HG02642 (cell line): ENCODE data around the gene HEPACAM.

Experiments
- ATAC-seq: cut with Tn5 transposase; IDR thresholded peaks from one replicate; pipeline ENCODE4 v1.9.1; 2021; ENCODE audit warnings: mild to moderate bottlenecking; ENCODE audit not compliant: unreplicated experiment, poor library complexity

HEPACAM gene

DNA sequence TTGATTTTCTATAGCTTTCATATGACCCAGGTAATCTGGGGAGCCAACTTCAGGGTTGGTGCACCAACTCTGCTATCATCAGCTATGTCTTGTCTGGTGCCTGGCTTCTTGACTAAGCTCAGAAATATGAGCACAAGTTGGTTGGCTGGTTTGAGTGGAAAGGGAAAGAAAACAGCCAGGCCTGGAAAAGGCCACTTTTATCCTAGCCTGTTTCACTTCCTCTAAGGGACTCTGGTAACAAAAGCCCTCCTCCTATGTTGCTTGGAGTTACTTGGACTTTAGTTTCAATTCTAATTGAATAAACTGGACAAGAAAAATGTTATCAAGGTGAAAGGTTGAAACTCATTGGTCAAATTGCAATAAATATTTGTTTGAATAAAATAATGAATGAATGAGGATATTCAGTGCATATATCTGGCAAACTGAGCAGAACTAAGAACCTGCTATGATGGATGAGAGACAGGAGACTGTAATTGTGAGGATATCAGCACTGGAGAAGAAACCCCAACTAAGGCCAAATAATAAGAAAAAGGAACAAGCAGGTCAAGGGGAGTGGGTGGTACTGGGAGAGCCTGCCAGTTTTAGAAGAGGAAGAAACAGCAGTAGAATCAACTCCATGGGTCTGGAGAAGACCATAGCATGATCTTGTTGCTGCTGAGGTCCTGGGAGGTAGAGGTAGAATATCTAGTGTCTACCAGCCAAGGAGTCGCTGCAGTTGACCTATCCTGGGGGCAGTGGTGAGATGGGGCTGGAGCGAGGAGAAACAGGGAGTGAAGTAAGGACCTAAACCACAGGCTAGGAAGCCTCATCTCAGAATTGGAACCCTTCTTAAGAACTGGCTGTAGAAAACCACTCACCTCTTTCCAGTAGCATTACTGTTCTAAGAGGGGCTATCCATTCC, 46.4 kb downstream of the HEPACAM start:
- no peak for ATAC-seq

DNA sequence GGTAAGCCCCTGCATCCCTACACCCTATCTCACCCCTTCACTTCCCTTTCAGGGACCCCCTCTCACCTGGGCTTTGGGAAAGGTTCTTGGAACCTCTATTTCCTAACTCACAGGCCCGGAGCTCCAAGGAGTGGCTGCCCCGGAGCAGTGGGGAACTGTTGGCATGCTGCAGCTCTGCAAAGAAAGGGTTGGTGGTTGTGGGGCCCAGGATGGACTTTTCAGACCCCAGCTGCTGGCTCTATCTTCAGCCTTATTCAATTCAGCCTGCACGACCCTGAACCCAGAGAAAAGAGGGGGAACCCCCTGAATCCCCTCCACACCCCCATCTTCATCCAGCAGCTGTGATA, 48.2 kb downstream of the HEPACAM start:
- no peak for ATAC-seq

DNA sequence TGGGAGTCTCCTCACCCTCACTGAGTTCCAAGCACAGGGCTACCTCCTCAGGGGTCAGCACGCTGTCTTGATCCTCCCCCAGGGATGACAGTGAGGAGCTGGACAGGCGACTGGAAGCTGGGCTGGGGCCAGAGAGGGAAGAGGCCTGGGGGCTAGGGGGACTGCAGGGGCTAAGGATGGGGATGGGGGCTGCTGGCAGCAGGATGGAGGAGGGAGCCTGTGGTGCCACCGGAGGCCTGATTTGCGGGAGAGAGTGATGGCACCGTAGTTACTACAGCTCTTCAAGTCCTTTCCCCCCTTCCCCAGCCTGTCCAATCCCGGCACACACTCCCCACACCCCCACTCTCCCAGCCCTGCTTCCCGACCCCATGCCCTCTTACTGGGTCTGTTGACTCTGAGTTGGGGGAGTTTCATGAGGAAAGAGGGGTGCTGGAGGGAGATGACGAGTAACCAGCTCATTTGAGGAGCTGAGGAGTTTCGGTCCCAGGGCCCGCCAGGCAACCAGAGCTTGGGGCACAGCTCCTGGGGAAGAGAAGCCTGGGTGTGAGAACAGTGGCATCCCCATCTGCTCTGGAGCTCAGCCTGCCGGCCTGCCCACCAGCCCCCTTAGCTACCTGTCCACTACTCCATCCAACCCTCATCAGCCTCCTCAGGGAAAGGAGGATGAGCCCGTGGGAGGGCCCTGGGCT, 48.7 kb downstream of the HEPACAM start:
- no peak for ATAC-seq

GRCh38 chr11:124886476-124886875, 49.4 kb downstream of the HEPACAM start:
- ATAC-seq = no peak

GRCh38 chr11:124884869-124885479, 50.9 kb downstream of the HEPACAM start:
- ATAC-seq = no peak

DNA sequence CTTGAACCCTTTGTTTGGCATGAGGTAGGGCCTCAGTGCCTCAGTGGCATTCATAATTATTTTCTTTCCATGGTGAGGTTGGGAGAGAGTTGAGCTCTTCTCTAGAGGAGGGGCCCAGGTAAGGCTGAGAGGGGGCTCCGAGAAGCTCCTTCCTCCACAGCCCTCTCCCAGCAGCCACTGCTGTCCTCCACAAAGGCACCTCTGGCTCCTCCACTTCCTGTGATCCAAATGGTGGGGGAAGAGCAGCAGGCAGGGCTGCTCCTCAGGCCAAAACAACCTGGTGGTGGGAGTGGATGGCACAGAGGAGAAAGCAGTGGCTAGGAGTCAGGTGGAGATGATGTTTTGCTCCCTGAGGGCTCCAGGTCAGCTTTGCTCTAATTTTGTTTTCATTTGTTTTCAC, 51.5 kb downstream of the HEPACAM start:
- ATAC-seq = no peak

DNA sequence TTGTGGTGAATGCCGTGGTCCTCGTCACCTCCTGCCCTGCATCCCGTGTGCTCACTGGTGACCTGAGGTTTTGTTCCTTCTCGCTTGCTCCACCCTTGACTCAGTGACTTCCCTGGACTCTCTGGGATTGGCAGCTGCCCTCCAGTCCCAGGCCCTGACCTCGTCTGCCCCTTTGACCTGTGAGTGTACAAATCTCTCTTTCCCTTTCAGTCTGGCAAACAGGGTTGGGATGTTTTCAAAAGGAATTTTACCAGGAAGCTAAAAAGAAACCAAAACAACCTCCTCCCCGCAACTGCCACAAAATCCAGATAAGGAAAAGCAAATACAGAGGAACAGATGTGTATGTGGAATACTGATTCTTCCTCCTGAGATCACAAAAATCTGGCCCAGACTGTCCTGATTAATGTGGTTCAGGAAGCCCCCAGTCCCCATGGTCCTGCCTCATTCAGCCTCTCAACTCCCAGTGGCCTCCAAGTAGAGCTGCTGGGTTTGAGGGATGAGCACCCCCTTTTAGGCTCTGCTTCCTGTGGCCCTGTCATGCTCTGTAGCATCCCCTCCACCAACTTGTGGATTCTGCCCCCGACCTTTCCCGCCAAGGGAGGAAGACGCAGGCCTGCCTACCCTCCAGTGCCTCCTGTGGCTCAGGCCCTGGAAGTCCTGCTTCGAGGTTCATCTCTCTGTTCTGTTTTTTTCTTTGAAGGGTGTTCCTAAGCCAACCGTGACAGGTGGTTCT, 53.3 kb downstream of the HEPACAM start:
- no peak for ATAC-seq

GRCh38 chr11:124880958-124881357, 54.9 kb downstream of the HEPACAM start:
- ATAC-seq = no peak

- ATAC-seq = no peak
Measured at GRCh38 chr11:124880290-124880611, 55.6 kb downstream of the HEPACAM start.

DNA sequence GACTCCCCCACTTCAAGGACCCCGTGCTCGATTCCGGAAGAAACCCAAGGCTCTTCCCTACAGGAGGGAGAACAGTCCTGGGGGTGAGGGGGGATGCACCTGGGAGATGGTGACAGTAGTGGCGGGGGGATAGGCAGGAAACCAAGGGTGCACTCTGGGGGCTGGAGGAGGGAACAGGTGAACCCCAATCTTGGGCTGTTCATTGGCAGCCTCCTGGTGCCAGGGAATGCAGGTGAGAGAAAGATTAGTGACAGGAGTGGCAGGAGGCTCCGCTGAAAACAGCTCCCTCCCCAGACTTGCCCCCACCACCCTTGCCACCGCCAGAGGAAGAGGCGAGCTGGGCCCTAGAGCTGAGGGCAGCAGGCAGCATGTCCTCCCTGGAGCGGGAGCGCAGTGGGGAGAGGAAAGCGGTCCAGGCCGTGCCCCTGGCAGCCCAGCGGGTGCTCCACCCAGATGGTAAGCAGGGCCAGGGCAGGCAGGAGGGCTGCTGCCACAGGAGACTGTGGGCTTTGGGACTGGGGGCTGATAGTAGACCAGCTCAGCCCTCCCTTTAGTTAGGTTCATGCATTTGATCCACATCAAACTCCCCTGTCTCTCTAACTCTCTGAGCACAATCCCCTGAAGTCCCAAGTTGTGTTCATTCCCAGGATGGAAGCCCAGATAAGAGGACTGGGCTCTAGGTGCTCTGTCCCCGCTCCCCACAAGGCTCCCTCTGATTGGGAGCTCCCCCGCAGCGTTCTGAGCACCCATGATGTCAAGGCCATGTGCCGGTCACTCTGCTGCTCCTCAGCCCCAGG, 56.2 kb downstream of the HEPACAM start:
- no peak for ATAC-seq

DNA sequence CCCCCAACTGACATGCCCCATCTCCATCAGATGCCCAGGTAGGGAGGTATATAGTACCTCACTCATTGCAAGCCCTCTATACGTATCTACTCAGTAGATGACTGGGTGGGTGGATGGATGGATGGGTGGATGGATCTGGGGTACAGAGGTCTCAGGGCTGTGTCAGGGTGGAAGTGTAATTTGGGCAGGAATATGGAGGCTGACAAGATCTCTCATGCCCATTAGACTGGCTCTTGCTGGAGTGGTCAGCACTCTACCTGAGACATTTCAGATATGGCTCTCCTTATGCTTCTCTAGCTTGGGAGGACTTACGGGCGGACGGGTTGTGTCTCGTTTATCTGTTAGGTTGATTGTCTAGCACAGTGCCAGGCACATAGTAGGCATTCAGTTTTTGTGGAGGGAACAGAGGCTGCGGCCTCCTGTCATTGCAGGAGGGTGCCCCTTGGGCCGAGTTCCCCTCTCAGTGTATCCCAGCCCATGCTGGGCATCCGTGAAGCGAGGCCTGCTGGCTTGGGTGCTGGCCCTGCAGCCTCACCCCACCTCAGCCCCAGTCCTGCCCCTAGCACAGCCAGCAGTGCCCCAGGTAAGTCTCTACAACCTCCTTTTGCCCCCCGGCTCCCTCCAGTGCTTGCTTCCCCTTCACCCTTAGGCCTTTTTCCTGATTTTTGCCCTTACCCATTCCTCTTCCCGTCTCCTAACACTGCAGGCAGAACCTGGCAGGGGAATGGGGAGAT, 56.9 kb downstream of the HEPACAM start:
- ATAC-seq = no peak

- no peak for ATAC-seq
Measured at GRCh38 chr11:124877910-124878758, 57.7 kb downstream of the HEPACAM start.

GRCh38 chr11:124877631-124877909, 58.3 kb downstream of the HEPACAM start:
- no peak for ATAC-seq

- ATAC-seq = no peak
Measured at GRCh38 chr11:124876818-124877630, 58.8 kb downstream of the HEPACAM start.

- ATAC-seq = peak; percentile 92
Measured at GRCh38 chr11:124875943-124876817, 59.7 kb downstream of the HEPACAM start.

DNA sequence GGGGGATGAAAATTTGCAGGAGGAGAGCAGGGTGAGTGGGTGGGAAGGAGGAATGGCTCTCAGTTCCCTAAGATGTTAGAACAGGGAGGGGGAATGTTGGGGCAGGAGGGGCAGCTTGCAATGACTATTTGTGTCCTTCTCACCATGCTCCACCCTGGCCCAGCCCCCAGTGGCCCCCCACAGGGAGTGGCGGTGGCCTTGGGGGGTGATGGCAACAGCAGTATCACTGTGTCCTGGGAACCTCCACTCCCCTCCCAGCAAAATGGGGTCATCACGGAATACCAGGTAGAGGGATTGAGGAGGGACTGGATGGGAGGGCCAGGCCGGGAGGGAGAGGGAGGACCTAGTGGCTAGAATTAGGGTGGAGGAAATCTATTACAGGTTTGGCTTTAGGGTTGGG, 60.4 kb downstream of the HEPACAM start:
- ATAC-seq = no peak
